ENCODE measurements around the gene FRY. TPM values are rescaled to one million over a fixed set of nuclear protein-coding genes. Genes with fewer than 3 reads are reported as not detected.

FRY gene
- total and polyA plus RNA-seq, 9 of the 15 experiments (the other 6 are each of a cell fraction or from before 2014, with no cell fraction given): 0.03 to 0.31 (median 0.11) TPM; not detected in 3

- Histone ChIP-seq H2AFZ (ENCODE audit: low read depth, low read length) (no peak overlapping the region), H3K79me2 (ENCODE audit: control insufficient read depth, insufficient read depth, low read length) (no peaks in the 10 kb centered on the region), H3K27ac (ENCODE audit: extremely low read depth, low read depth, low read length) (no peak overlapping the region), H3K27me3 (ENCODE audit: control insufficient read depth in 2 of 2, insufficient read depth in 2 of 2, low read length in 2 of 2) (no peaks in the 10 kb centered on the region), H3K4me3 (no peak overlapping the region), H3K9me3 (replicated peaks; ENCODE audit: control insufficient read depth, insufficient read depth, low read depth, low read length) (no peaks in the 10 kb centered on the region), H3K4me2 (ENCODE audit: insufficient read depth, low read length) (no peak overlapping the region), H3K9ac (ENCODE audit: insufficient read depth in 1 of 2, low read depth in 2 of 2, low read length in 2 of 2) (no peak overlapping the region), H3K9me1 (ENCODE audit: control insufficient read depth, insufficient read depth, low read length) (no peaks in the 10 kb centered on the region), H3K4me1 (replicated peaks in 1 of 2; ENCODE audit: control insufficient read depth in 2 of 2, insufficient read depth in 2 of 2, low read length in 2 of 2) (no peaks in the 10 kb centered on the region), H4K20me1 (replicated peaks; ENCODE audit: control insufficient read depth, insufficient read depth, low read length) (no peaks in the 10 kb centered on the region), H3K36me3 (ENCODE audit: control insufficient read depth, insufficient read depth, low read length) (no peaks in the 10 kb centered on the region)
- TF ChIP-seq HLTF (IDR thresholded peaks at IDR 0.05) (no peak), ZNF561 (CRISPR knock-in tag; conservative IDR thresholded peaks at IDR 0.05) (no peak), GATAD2A (IDR thresholded peaks at IDR 0.05) (no peak), MCM5 (IDR thresholded peaks at IDR 0.05; ENCODE audit: low read depth) (no peak), CSDE1 (IDR thresholded peaks at IDR 0.05) (no peak), GTF2F1 (IDR thresholded peaks at IDR 0.05; ENCODE audit: low read depth, low read length) (no peak), ZNF12 (CRISPR knock-in tag; IDR thresholded peaks at IDR 0.05) (no peak), JUND (IDR thresholded peaks at IDR 0.05; ENCODE audit: borderline replicate concordance, low read depth, low read length) (no peak), JUND (tag; IDR thresholded peaks at IDR 0.05; ENCODE audit: borderline replicate concordance, low read depth, low read length) (no peak)
- ChIA-PET CTCF (ENCODE audit: low intra/inter-chr PET ratio) (no interaction called here), POLR2A (no interaction called here)
- no peak for FAIRE-seq
- 0% methylated on average over 5 of the region's 5 CpGs for WGBS (ENCODE audit: insufficient coverage, low coverage, missing lambda C conversion rate)
- ATAC-seq: no peak
- no peak for DNase-seq (ENCODE audit: extremely low read depth in 1 of 4, low spot score in 3 of 4)
- intact Hi-C loops (cut with micrococcal nuclease): no loop called here
- in situ Hi-C loops (cut with MboI): no loop called here
- no TSS peak for BruUV-seq (replicated peaks)
These were observed 36.7 kb downstream of the FRY start for GRCh38 chr13:32068255-32068654.

All from K562 (cell line).